Activated CD4-positive, alpha-beta T cell treated with anti-CD3 and anti-CD28 coated beads, Interleukin-2, amount 50 U/mL, for 16 hours (primary cell): ENCODE data around the gene OR10D3.
A peak's percentile ranks its signal among the peaks of the same experiment; 100 is the strongest.
"Not testable (repeated sequence)": the region's sequence is repeated elsewhere in the genome, so short reads cannot be mapped to it uniquely, and the experiment has no call there.

Source experiments
- DNase-seq: peaks from one replicate; pipeline ENCODE4 v3.0.0-alpha.2; 2020

Gene OR10D3, protein sequence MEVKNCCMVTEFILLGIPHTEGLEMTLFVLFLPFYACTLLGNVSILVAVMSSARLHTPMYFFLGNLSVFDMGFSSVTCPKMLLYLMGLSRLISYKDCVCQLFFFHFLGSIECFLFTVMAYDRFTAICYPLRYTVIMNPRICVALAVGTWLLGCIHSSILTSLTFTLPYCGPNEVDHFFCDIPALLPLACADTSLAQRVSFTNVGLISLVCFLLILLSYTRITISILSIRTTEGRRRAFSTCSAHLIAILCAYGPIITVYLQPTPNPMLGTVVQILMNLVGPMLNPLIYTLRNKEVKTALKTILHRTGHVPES

DNA sequence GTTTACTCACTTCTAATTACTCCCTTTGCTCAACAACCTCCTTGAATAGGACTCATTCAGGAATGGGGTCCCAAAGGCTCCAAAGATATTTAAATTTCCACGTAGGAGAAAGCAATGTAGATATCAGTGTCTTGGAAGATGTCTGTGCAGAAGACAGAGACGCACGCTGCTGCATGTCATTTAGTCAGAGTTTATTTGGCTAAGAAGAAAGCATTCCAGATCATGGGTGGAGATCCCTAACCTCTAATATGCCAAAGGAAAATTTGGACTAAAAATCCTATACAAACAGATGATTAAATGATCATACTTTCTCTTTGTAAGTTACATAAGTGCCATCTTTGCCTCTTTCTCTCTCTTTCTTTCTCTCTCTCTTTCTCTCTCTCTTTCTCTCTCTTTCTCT, at the start of gene OR10D3:
OR10D3 (plus strand) TSS at position 278 of the 400 bp plus-strand sequence. CDS start 1,925 bp downstream, outside the sequence.
- DNase-seq, result no peak

DNA sequence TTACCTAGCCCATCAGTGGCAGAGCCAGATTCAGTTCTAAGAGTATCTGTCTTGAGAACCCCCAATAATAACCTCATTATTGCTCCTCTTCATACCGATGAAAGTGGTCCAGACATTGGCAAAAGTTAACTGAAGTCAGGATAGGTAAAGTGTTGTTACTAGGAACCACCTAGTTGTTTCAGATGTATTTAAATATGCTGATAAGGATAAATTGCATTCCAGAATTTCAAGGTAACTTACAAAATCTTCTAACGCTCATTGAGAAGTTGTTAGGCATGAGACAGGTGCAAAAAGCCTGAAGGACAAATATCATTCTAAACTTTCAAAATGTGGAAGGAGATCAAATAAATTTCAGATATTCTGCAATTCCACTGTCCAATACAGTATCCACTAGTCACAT, 40.1 kb upstream of the OR10D3 start:
- DNase-seq, result no peak

DNA sequence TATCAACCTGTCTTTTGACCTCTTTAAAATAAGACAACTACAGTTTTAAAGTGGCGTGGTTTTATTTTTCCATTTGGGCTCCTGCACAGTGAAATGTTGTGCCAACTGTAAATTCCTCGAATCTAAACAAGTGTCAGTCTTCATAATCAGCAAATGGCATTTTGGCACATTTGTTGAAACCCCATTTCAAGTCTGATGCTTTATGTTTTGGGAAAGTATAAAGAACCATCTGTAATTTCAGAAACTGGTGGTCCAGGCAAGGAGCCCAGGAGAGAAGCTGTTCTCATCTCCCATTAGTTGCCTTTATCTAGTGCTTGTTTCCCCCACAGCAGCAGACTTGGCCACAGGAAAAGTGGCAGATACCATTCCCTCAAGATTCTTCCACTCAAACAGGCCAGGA, 35.2 kb upstream of the OR10D3 start:
- no peak for DNase-seq

DNA sequence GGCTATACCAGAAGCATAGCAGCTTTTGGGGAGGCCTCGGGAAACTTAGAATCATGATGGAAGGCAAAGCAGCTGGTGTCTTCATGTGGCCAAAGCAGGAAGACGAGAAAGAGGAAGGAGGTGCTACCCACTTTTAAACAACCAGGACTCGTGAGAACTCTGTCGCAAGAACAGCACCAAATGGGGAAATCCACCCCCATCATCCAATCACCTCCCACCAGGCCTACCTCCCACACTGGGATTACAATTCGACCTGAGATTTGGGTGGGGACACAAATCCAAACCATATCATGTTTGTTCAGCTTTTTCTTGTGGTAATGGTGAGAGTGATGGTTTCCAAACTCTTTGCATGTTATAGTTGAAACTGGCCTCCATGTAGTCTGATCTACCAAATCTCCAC, 32.5 kb upstream of the OR10D3 start:
- DNase-seq, result no peak

DNA sequence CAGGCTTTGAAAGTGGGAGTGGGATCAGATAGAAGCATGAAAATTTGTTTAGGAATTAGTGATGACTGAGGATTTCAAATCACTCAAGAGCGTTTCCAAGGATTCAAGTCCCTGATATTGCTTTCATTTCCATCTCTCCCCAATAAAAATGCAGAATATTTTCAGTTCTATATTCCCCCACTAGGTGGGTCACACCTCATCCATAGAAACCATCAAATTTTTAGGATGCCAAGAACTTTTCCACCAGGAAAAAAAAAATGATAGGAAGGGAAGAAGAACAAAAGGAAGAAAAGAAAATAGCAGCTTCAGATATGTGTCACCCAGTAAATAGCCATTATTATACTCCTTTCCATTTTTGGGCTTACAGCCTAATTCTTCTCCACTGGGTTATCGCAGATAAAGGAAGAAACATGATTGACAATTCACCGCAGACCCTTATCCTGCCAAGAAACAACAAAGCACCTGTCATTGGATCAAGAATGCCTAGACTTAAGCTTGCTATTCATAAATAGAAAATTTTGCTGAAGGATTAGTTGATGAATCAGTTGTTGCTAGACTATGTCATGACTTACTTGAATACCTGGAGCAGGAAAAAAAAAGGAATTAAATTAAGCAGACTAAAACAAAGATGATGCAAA, 30.3 kb upstream of the OR10D3 start:
- no peak for DNase-seq

DNA sequence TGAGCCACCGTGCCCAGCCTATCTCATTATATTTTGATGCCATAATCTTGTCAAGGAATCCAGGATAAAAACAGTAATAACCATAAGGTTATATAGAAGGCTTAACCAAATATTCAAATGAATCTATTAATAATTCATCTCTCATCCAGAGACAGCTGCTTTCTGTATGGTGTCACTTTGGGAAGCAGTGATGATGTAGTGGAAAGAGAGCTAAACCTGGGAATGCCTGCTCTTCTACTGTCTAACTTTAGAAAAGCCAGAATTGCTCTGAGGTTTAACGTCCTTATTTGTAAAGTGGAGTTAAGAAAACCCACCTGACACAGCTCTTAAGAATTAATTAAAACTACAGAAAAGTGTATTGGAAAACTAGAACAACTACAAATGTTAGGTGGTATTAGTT, 29.3 kb upstream of the OR10D3 start:
- DNase-seq, result no peak

DNA sequence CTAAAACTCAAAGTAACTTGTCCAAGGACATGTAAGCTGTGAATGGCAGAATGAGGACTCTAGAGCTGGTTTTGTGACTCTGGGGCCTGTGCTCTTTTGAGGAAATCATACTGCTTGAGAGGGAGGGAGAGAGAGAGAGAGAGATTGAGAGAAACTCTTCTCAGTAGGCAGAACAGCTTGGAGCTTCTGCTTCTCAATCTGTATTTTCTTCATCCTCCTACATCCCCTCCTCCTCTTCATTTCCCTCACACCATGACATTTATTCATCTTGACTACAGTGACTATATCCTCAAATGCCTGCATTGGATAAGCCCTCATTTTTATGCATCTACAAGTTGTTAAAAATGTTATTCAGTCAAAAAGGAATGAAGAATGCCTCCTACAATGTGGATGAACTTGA, 23.7 kb upstream of the OR10D3 start:
- DNase-seq, result no peak

DNA sequence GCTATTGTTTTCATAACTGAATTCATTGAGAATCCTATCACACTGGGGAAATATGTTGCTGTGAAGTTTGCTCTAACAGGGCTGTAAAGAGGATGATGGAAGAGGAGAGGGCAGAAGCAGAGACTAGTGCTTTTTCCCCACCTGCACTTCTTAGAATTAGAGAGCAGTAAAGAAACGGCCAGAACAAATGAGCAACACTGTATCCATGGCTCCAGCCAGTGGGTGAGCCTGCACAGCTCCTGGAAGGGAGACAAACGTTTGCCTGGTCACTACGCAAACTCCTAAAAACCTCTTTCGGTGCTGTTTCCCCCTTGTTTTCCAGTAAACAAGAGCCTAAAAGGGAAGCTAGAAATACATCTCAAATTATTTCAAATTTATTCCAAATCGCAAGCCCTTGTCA, 22.2 kb upstream of the OR10D3 start:
- no peak for DNase-seq

DNA sequence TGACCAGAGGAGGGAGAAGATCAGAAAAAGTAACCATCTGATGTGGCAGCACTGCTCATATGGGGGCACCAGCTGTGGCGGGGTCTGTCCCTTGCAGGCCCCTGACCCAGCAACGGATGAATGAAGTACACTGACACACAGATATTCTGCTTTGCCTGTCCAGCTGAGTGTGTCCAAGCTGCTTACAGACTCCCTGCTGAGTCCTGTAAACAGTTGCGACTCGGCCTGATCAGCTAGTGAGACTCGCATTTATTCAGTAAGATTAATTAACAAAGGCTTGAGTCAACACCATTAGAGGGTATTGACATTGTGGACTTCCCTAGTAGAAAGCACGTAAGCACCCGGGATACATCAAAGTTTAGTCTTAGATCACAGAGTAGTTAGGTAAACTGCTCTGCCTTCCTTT, 15.3 kb upstream of the OR10D3 start:
- DNase-seq, result no peak

DNA sequence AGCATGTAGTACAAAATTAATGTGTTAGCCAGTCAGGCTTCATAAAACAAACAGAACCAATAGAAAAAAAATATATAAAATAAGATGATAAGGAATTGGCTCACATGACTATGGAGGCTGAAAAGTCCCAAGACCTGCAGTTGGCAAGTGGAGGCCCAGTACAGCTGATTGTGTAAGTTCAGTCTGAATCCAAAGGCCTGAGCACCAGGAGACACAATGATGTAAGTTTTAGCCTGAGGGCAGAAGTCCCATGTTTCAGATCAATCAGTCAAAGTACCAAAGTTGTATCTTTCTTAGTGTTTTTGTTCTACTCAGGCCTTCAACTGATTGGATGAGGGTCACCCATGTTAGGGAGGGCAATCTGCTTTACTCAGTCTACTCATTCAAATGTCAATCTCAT, 14.3 kb upstream of the OR10D3 start:
- DNase-seq, result no peak

DNA sequence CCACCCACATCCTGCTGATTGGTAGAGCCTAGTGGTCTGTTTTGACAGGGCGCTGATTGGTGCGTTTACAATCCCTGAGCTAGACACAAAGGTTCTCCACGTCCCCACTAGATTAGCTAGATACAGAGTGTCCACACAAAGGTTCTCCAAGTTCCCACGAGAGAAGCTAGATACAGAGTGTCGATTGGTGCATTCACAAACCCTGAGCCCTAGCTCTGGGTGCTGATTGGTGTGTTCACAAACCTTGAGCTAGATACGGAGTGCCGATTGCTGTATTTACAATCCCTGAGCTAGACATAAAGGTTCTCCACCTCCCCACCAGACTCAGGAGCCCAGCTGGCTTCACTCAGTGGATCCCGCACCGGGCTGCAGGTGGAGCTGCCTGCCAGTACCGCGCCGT, 12.8 kb upstream of the OR10D3 start:
- not testable (repeated sequence) for DNase-seq

DNA sequence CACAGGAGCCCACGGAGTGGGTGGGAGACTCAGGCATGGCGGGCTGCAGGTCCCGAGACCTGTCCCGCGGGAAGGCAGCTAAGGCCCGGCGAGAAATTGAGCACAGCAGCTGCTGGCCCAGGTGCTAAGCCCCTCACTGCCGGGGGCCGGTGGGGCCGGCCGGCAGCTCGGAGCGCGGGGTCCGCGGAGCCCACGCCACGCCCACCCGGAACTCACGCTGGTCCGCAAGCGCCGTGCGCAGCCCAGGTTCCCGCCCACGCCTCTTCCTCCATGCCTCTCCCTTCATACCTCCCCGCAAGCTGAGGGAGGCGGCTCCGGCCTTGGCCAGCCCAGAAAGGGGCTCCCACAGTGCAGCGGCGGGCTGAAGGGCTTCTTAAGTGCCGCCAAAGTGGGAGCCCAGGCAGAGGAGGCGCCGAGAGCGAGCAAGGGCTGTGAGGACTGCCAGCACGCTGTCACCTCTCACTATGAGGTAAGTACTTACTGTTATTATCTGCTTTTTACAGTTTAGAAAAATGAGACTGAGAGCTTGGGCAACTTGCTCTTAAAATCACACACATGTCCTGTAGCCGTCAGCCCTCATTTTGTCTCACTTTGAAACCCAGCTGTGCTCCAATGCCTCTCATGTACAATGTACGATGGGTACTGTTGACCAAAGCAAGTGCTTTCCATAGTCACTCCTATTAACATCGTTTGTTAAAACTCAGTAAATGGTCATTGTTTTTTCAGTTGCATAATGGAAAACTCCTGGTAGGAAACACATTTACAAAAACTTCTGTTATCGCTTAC, 12.2 kb upstream of the OR10D3 start:
- no peak for DNase-seq

DNA sequence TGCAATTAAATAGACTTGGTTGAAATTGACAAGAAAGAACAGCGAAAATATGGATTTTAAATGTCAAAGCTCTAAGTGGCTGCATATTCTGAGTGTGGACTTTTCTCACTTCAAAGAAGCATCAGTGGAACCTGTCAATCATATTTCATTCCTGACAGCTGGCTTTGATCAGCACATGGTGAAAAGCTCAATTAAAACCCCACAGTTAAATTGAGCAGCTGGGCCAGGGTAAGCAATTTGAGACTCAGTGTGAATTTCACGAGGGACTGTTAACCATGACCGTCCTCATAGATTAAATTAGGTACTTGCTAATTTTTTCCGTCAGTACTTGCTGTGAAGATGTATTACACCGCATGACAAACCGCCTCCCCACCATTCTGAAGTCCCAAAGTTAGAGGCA, 11.0 kb upstream of the OR10D3 start:
- DNase-seq, result no peak

DNA sequence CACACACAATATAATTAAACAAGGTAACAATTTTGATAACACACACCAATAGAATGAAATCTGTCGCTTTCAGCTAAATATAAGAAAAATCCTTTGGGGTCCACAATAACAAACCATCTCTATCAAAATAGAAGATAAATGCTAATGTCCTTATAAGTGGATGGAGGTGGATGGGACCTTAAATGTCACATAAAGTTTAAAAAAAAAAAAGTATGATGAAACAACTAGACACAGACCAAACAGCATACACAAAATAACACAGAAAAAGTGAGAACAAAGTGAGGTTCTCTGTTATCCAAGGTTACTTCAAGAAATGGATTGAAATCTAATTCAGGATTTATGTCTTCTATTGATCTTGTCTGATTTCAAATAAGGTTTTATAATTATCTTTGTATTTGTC, 10.5 kb upstream of the OR10D3 start:
- no peak for DNase-seq

DNA sequence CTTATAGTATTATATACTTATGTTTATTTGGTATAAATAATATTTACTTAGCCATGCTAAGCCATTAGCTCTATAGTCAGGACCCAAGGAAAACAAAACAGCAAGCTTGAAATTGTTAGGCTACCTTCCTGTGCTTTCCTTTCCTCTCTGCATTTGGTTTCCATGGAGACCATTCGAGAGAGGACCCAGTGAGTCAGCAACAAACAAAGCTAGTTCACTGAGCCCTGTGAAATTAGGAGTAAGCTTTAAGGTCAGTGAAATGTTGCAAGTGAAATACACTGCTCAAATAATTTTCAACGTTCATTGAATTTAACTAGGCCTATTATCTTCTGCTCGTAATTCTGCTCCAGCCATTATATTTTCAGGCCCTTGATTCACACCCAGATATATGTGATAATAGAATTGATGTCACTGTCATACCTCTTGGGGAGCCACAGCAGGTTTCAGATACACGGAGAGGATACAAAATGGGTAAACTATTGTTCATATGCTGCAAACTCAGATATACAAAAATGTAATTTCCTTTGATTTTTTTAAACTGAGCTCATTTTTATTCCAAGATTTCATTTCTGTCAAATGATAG, 9.1 kb upstream of the OR10D3 start:
- peak; percentile 12 for DNase-seq

DNA sequence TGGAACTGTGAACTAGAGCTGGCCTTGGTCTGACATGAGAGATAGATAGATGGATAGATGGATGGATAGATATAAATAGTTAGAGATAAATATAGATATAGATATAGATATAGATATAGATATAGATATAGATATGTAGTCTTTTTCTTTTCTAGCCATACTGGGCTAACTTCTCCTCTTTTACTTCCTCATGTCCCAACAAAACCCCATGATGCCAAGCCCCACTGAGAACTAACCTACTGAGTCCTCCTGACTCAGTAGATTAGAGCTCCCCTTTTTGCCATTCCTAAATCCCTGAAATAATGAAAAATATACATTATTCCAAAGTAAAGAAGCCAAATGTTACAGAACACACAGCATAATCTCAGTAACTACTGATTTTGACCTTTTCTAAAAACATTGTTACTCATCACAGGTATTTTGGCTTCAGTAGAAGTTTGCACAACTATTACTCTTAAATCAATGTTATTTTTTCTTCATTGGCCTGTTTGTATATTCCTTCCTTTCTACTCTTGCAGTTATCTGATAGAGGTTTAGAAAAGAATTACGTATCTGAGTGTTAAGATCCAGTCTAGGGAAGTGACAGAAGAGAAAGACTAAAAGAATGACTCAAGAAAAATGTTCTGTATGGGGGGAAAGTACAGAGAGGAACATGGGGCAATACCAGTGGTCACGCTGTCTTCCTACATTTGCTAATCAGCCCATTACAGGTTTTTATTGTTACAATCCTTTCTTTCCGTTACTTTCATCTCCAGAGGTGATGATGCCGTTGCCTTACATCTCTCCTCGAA, 6.0 kb upstream of the OR10D3 start:
- no peak for DNase-seq

DNA sequence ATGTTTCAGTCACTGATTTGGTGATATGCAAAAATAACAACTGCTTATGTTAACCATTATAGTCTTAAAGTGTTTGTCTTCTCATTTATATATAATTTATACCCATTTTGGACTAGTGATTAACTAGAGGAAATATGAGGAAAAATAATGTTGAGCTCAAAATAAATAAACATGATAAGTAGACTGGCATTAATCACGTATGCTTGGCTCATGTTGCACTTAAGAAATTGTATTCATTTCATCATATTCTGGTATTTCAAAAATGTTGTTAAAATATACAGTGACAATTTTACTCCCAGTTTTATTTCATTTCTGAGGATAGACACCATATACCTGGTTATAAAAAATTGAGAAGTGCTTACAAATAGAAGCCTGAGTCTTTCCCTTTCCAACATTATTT, 3.8 kb upstream of the OR10D3 start:
- no peak for DNase-seq

DNA sequence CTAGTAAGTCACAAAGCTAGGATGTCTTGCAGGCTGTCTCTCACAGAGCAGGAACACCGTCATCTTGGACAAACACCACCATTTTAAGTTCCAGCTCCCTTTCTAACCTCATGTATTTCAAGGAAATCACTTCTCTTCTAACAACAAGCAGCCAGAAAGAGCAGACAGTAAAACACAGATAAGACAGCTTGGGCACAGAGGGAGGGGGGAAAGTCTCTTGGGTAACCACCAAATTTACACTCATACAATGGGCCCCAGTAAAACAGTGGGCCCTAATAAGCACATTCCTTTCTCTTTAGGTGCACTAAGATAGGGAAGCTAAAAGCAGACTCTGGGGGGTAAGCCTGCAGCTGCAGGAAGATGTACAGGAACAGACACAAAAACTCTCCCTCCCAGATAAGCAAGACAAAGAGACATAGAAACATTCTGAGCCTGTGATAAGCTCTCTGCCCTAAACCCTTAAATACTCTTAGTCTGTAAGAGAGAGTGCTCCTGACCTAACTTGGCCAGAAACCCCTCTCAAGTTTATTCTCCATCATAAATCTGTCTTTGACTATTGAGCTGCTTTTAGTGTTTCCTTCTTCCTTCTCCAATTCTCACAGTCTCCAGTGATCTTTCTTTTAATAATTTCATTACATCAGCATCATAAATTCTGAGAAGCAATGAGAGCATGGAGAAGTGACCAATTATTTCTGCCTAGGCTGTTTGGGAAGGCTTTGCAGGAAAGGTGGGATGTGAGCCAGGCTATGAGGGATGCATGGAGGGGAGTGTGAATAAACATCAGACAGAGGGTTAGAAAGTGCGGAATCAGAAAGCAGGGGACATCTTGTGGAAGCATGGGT, 7.4 kb downstream of the OR10D3 start:
- no peak for DNase-seq

DNA sequence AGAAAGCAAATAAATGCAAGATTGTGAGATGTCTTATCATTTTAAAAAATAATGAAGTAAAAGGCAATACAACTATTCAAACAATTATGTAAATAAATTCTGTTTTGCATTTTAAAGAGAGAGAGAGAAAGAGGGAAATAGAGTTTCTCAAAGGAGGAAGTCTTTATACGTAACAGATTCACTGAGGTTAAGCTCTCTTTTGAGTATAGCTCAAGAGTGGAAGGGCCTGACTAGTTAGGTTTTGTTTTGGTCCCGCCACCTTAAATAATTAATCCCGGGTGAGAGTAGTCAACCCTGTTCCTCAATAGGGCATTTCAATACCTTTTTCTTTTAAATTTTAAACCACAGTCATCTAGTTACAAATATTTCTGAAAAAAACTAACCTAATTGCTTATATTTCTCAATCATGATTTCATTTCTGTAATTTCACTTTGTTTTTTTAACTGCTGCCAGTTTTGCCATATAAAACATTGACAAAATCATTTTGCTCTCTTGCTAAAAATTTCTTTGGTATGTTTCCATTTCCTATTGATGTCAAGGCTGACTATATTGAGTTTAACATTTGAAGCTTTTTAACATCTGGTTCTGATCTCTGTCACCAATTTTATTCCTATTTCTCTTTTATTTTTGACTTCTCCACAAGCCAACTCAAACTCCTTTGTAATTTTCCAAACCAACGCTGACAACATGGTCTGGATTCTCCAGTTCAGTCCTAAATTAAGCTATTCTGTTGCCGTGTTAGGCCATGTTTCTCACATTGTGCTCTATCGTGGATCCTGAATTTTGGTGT, 10.3 kb downstream of the OR10D3 start:
- no peak for DNase-seq

DNA sequence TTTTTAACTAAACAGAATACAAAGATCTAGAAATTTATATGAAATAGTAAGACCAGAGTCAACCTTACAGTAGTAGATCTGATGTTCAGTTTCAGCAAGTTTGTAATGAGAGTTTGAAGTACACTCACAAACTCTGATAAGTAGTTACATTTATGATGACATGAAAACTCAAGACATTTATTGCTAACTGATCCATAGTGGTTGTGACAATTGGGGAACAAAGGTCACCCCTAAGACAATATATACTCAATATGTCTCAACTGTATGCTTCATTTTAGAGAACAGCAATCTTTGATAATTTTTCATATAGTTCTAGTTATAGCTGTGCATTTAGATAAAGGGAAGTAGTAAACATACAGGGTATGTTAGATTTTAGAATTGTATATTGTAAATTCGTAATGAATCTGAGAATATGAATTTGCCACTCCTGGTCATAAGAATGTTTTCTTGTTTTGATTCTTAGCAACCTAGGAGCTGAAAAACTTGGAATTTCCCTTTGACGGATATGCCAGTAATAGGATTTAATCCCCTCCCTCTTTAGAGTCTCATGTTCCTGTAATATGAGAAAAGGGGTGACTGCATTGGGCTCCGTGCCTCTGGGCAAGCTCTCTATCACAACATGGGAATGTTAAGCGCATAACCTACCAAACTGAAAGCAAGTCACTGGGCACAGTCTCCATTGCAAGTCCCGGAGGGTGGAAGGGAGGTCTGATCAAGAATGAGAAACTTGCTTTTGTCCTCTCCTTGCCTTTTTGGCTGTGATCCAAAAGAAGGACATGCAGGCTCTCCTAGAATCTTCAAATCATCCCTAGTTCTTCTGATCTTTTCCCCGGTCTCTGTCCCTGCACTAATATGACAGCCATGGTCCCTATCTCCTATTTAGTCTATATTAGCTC, 11.4 kb downstream of the OR10D3 start:
- no peak for DNase-seq
